GM23248 (cell line): ENCODE measurements around the gene CNTN2. TPM values are rescaled to one million over a fixed set of nuclear protein-coding genes. Genes with fewer than 3 reads are reported as not detected.

Experiments used
- DNase-seq: peaks from one replicate; pipeline ENCODE4 v3.0.0-alpha.2; 2015
- H2AFZ ChIP-seq: fragments of 200-600 bp; sonication (generic); 2 replicates; pipeline ENCODE4 v1.6.1; 2016; ENCODE audit warnings: antibody characterized with exemption
- H3F3A ChIP-seq: fragments of 200-600 bp; sonication (generic); 2 replicates; pipeline ENCODE4 v1.6.1; 2016; ENCODE audit warnings: mild to moderate bottlenecking, antibody characterized with exemption, mixed run types; ENCODE audit not compliant: insufficient read depth
- H3K27ac ChIP-seq: fragments of 200-600 bp; sonication (generic); 2 replicates; pipeline ENCODE4 v1.5.1; 2016; ENCODE audit warnings: mild to moderate bottlenecking
- H3K27me3 ChIP-seq: fragments of 200-600 bp; sonication (generic); replicated peaks from 2 replicates; pipeline ENCODE4 v1.6.1; 2016; ENCODE audit warnings: mild to moderate bottlenecking; ENCODE audit not compliant: insufficient read depth
- H3K36me3 ChIP-seq: fragments of 200-600 bp; sonication (generic); 2 replicates; pipeline ENCODE4 v1.6.1; 2016; ENCODE audit warnings: low read depth, mild to moderate bottlenecking
- H3K4me1 ChIP-seq: fragments of 200-600 bp; sonication (generic); 2 replicates; pipeline ENCODE4 v1.6.1; 2016; ENCODE audit warnings: mild to moderate bottlenecking; ENCODE audit not compliant: insufficient read depth
- H3K4me2 ChIP-seq: fragments of 200-600 bp; sonication (generic); one replicate; pipeline ENCODE4 v1.6.1; 2016; ENCODE audit warnings: mild to moderate bottlenecking; ENCODE audit not compliant: unreplicated experiment
- H3K4me3 ChIP-seq: fragments of 200-600 bp; sonication (generic); 2 replicates; pipeline ENCODE4 v1.5.1; 2016; ENCODE audit warnings: mild to moderate bottlenecking
- H3K79me2 ChIP-seq: fragments of 200-600 bp; sonication (generic); 2 replicates; pipeline ENCODE4 v1.6.1; 2016; ENCODE audit warnings: mild to moderate bottlenecking; ENCODE audit not compliant: insufficient read depth
- H3K9ac ChIP-seq: fragments of 200-600 bp; sonication (generic); 2 replicates; pipeline ENCODE4 v1.6.1; 2016; ENCODE audit warnings: mild to moderate bottlenecking
- H3K9me2 ChIP-seq: fragments of 200-600 bp; sonication (generic); 2 replicates; pipeline ENCODE4 v1.6.1; 2016; ENCODE audit warnings: mixed run types, mild to moderate bottlenecking, moderate library complexity; ENCODE audit not compliant: insufficient read depth
- H3K9me3 ChIP-seq: fragments of 200-600 bp; sonication (generic); one replicate; pipeline ENCODE4 v1.6.1; 2017; ENCODE audit warnings: low read depth
- H4K20me1 ChIP-seq: fragments of 200-600 bp; sonication (generic); 2 replicates; pipeline ENCODE4 v1.6.0; 2016; ENCODE audit not compliant: insufficient read depth
- EZH2 ChIP-seq: fragments of 200-600 bp; sonication (generic); IDR thresholded peaks from 2 replicates; pipeline ENCODE4 v1.6.1; 2018; ENCODE audit warnings: antibody characterized with exemption, mild to moderate bottlenecking; ENCODE audit not compliant: insufficient read depth, poor library complexity, severe bottlenecking
- EZH2phosphoT487 ChIP-seq: fragments of 200-600 bp; sonication (generic); IDR thresholded peaks from 2 replicates; pipeline ENCODE4 v1.6.1; 2018; ENCODE audit warnings: antibody characterized with exemption, moderate library complexity, mild to moderate bottlenecking, low read depth; ENCODE audit not compliant: insufficient read depth
- WGBS, 2 experiments: methylation state at CpG; one replicate each; pipeline ENCODE4 v1.1.6; 2015 to 2017; ENCODE audit warnings: low lambda C conversion rate in 2 of 2, low coverage in 1 of 2; ENCODE audit errors: missing lambda C conversion rate in 2 of 2; 5-methylcytosine and 5-hydroxymethylcytosine counted together
- in situ Hi-C: fragments of 300-500 bp; cut with MboI; formaldehyde crosslinking; loops from 2 replicates; pipeline ENCODE4 v1.15.0; 2020
- polyA plus RNA-seq: library from polyadenylated mRNA; unstranded; fragments of >200 nt; fragmentation: Nextera tagmentation; extraction: Ambion mirVana; gene quantifications from 2 replicates; pipeline ENCODE4 v1.2.1, GENCODE V29; 2016
- total RNA-seq: library from RNA; depleted of rRNA; stranded (reverse); fragments of >200 nt; shearing (Covaris generic); gene quantifications from 2 replicates; pipeline ENCODE4 v1.2.3, GENCODE V29; 2014

CNTN2 gene
- total and polyA plus RNA-seq, 2 experiments from 2014 or later, result not detected

- no peaks in the 10 kb centered on the region for H3F3A ChIP-seq
- no peak overlapping the region for H3K9ac ChIP-seq
- H3K27ac ChIP-seq, result no peak overlapping the region
- no peaks in the 10 kb centered on the region for H3K9me2 ChIP-seq
- no peak overlapping the region for H2AFZ ChIP-seq
- in situ Hi-C loops, result no loop called here
- H3K4me2 ChIP-seq, result no peak overlapping the region
- no peak overlapping the region for H3K4me3 ChIP-seq
- peaks cover 42% of the 10 kb centered on the region for H3K79me2 ChIP-seq
- DNase-seq, result no peak
- no peaks in the 10 kb centered on the region for H4K20me1 ChIP-seq
- H3K36me3 ChIP-seq, result peaks cover 30% of the 10 kb centered on the region
- no peaks in the 10 kb centered on the region for H3K4me1 ChIP-seq
- no peaks in the 10 kb centered on the region for H3K27me3 ChIP-seq
- TF ChIP-seq EZH2 (no peak), EZH2phosphoT487 (no peak)
- H3K9me3 ChIP-seq, result no peaks in the 10 kb centered on the region
- WGBS, 2 experiments, result 97 to 100% methylated on average over 1 of the region's 1 CpG
Measured at GRCh38 chr1:205109269-205109668, 66.3 kb downstream of the CNTN2 start.

- H4K20me1 ChIP-seq, result no peaks in the 10 kb centered on the region
- no peaks in the 10 kb centered on the region for H3K9me3 ChIP-seq
- peaks cover 46% of the 10 kb centered on the region for H3K79me2 ChIP-seq
- in situ Hi-C loops, result no loop called here
- H3K9ac ChIP-seq, result no peak overlapping the region
- no peaks in the 10 kb centered on the region for H3K27me3 ChIP-seq
- no peak overlapping the region for H3K4me3 ChIP-seq
- no peaks in the 10 kb centered on the region for H3F3A ChIP-seq
- no peak overlapping the region for H3K4me2 ChIP-seq
- no peak for DNase-seq
- H3K27ac ChIP-seq, result no peak overlapping the region
- TF ChIP-seq EZH2phosphoT487 (no peak), EZH2 (no peak)
- H3K36me3 ChIP-seq, result peaks cover 35% of the 10 kb centered on the region
- H2AFZ ChIP-seq, result no peak overlapping the region
- H3K4me1 ChIP-seq, result no peaks in the 10 kb centered on the region
- H3K9me2 ChIP-seq, result no peaks in the 10 kb centered on the region
- WGBS, 2 experiments, result 91 to 92% methylated on average over 5 of the region's 5 CpGs
Measured at GRCh38 chr1:205109711-205110110, 66.7 kb downstream of the CNTN2 start.

GRCh38 chr1:205111354-205111753 lies 68.3 kb downstream of the CNTN2 start:
- H3K9me3 ChIP-seq, result no peaks in the 10 kb centered on the region
- peaks cover 28% of the 10 kb centered on the region for H3K36me3 ChIP-seq
- TF ChIP-seq EZH2 (no peak), EZH2phosphoT487 (no peak)

GRCh38 chr1:205118752-205119151 lies 75.7 kb downstream of the CNTN2 start:
- peaks cover 80% of the 10 kb centered on the region for H3K79me2 ChIP-seq
- no peaks in the 10 kb centered on the region for H4K20me1 ChIP-seq
- H3K9ac ChIP-seq, result no peak overlapping the region
- H3K4me3 ChIP-seq, result no peak overlapping the region
- H3K4me1 ChIP-seq, result peaks cover 17% of the 10 kb centered on the region
- H3K4me2 ChIP-seq, result no peak overlapping the region
- no peaks in the 10 kb centered on the region for H3K27me3 ChIP-seq
- peaks cover 15% of the 10 kb centered on the region for H3K36me3 ChIP-seq
- WGBS, 2 experiments, result 98 to 100% methylated on average over 2 of the region's 2 CpGs
- TF ChIP-seq EZH2 (no peak), EZH2phosphoT487 (no peak)
- no peak for DNase-seq
- in situ Hi-C loops, result no loop called here
- H3K27ac ChIP-seq, result no peak overlapping the region
- no peaks in the 10 kb centered on the region for H3K9me3 ChIP-seq
- peaks cover 10% of the 10 kb centered on the region for H3F3A ChIP-seq
- no peak overlapping the region for H2AFZ ChIP-seq
- no peaks in the 10 kb centered on the region for H3K9me2 ChIP-seq

More at GRCh38 chr1:205111354-205111753, 68.3 kb downstream of the CNTN2 start:
- Histone ChIP-seq H4K20me1 (no peaks in the 10 kb centered on the region), H3K9me2 (no peaks in the 10 kb centered on the region), H3K4me3 (no peak overlapping the region), H3K4me2 (no peak overlapping the region), H3K27me3 (no peaks in the 10 kb centered on the region), H3F3A (no peaks in the 10 kb centered on the region), H3K4me1 (no peaks in the 10 kb centered on the region), H3K79me2 (peaks cover 57% of the 10 kb centered on the region), H3K9ac (no peak overlapping the region), H2AFZ (no peak overlapping the region), H3K27ac (no peak overlapping the region)
- DNase-seq, result no peak
- in situ Hi-C loops, result no loop called here
